Pancreas (tissue), 10 donors: ENCODE results near the gene RBM20. TPM values are rescaled to one million over a fixed set of nuclear protein-coding genes. Genes with fewer than 3 reads are reported as not detected.

Experiments
- ATAC-seq, 4 donors: fragments of 200-7000 bp; cut with Tn5 transposase; one replicate each; pipeline versions ENCODE4 v1.8.0 to v1.9.1; 2020; ENCODE audit warnings: mild to moderate bottlenecking in 4 of 4, moderate library complexity in 4 of 4
- DNase-seq, 6 donors: peaks; one replicate each; pipeline ENCODE4 v3.0.0-alpha.2; 2020
- FAIRE-seq: peaks from 2 replicates; lab custom pipeline; 2012; peaks lifted over from hg19 to GRCh38; lab: Jason Lieb, UNC
- H3K27ac ChIP-seq, 4 donors: fragments of 200-600 bp; sonication (generic); 1 replicate in 3 of 4; 2 replicates in 1 of 4; pipeline versions ENCODE4 v1.5.0 to v1.8.0; 2020
- H3K27me3 ChIP-seq, 4 donors: fragments of 200-600 bp; one replicate each; pipeline ENCODE4 v1.8.0; 2021
- H3K36me3 ChIP-seq, 3 donors: fragments of 200-600 bp; sonication (generic) in 1 of 3; one replicate each; pipeline versions ENCODE4 v1.5.0 to v1.8.0; 2020 to 2021
- H3K4me1 ChIP-seq, 3 donors: fragments of 200-600 bp; one replicate each; pipeline ENCODE4 v1.8.0; 2021
- H3K4me3 ChIP-seq, 4 donors: fragments of 200-600 bp; sonication (generic) in 2 of 4; one replicate each; pipeline versions ENCODE4 v1.5.0 to v1.8.0; 2020 to 2021
- H3K9me3 ChIP-seq, 4 donors: fragments of 200-600 bp; one replicate each; pipeline ENCODE4 v1.8.0; 2021
- CTCF ChIP-seq, 4 donors: fragments of 200-600 bp; sonication (generic) in 3 of 4; IDR thresholded peaks; one replicate each; pipeline versions ENCODE4 v1.5.0 to v1.8.0; 2021; ENCODE audit warnings: antibody characterized with exemption in 4 of 4
- WGBS, 2 donors: extraction: QIAGEN DNeasy Blood & Tissue Kit; methylation state at CpG; one replicate each; pipeline ENCODE4 v1.1.7; 2013; 5-methylcytosine and 5-hydroxymethylcytosine counted together
- intact Hi-C, 3 donors: fragments of 100-400 bp; cut with DNase I; formaldehyde crosslinking; loops; one replicate each; pipeline versions ENCODE4 v1.11.1 to v1.14.2; 2022
- polyA plus RNA-seq, 2 donors: library from polyadenylated mRNA; stranded (reverse); fragments of 200-250 nt; gene quantifications; one replicate each; pipeline ENCODE4 v1.2.3, GENCODE V29; 2013
- total RNA-seq, 6 donors: library from RNA; stranded (reverse); fragmentation: NEBNext Ultra II Directional in 4 of 6; extraction: Animal tissue kit (Norgen Biotek cat#: 25700) in 4 of 6; gene quantifications; one replicate each; pipeline versions ENCODE4 v1.2.1 to v1.2.4, GENCODE V29; 2021 to 2023
- donor health status: healthy with polysubstance abuse.
- donor health status: DM: no; HTN: no; CAD: no; lungs with moderate emphysema.
- donor health status: DM: no; HTN: no; CAD: no.
- donor health status: control.
- donor health status: control.
- donor health status: Bipolar disorder and iron deficiency.
- donor health status: DM: yes; HTN: yes; CAD: no.
- donor health status: DM: no; HTN: no; CAD: no.
- donor health status: DM: no; HTN: no; CAD: no.
- donor health status: DM: yes; HTN: yes; CAD: no.

RBM20 gene
- total and polyA plus RNA-seq, 8 donors = 0.79 to 23.6 (median 3.7) TPM

DNA sequence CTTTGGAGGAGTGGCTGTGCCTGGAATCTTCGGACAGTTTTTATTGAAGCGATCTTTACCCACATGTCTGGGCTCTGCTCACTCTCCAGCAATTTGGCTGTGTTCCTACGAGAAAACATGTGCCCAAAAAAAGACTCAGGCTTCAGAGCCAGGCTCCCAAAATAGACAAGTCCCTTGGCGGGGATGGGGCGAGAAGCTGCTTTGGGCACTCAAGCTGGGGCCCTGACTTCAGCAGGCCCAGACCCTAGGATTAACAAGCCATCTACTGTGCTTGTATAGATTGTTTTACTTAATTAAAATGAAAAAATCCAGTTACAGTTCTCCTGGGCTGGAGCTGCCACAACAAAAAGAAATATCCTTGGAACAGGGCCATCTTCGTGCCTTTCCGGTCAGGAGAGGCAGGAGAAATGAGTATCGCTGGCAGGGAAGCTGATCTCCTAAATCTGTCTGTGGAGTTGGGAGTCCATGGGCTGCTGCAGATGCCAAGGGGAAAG, 176.2 kb downstream of the RBM20 start:
- DNase-seq = no peak
- no peak for FAIRE-seq
- H3K4me3 ChIP-seq = no peak overlapping the region
- no peaks in the 10 kb centered on the region for H3K9me3 ChIP-seq
- 15 to 16% methylated on average over 8 of the region's 8 CpGs for WGBS, 2 donors
- peak in 2 of 4 donors; percentile 1 to 6 for ATAC-seq
- H3K27ac ChIP-seq = peak overlapping the region in 3 of 4 donors; percentile 19 to 81 (median 77)
- peaks cover 32 to 63% (median 55%) of the 10 kb centered on the region in 3 donors for H3K4me1 ChIP-seq
- TF ChIP-seq CTCF (IDR thresholded peaks at IDR 0.05) = no peak
- no peaks in the 10 kb centered on the region for H3K27me3 ChIP-seq
- intact Hi-C loops = no loop called here
- no peaks in the 10 kb centered on the region for H3K36me3 ChIP-seq

GRCh38 chr10:110821508-110821907, 177.4 kb downstream of the RBM20 start:
- Histone ChIP-seq H3K9me3 (no peaks in the 10 kb centered on the region), H3K27ac (peak overlapping the region in 1 of 4 donors; percentile 65), H3K36me3 (no peaks in the 10 kb centered on the region), H3K4me3 (no peak overlapping the region), H3K27me3 (no peaks in the 10 kb centered on the region), H3K4me1 (peaks cover 32 to 63% (median 55%) of the 10 kb centered on the region in 3 donors)
- intact Hi-C loops = no loop called here
- FAIRE-seq (no peak), DNase-seq (no peak), ATAC-seq (no peak)
- 88 to 93% methylated on average over 7 of the region's 7 CpGs for WGBS, 2 donors
- no peak for TF ChIP-seq CTCF (IDR thresholded peaks at IDR 0.05)

DNA sequence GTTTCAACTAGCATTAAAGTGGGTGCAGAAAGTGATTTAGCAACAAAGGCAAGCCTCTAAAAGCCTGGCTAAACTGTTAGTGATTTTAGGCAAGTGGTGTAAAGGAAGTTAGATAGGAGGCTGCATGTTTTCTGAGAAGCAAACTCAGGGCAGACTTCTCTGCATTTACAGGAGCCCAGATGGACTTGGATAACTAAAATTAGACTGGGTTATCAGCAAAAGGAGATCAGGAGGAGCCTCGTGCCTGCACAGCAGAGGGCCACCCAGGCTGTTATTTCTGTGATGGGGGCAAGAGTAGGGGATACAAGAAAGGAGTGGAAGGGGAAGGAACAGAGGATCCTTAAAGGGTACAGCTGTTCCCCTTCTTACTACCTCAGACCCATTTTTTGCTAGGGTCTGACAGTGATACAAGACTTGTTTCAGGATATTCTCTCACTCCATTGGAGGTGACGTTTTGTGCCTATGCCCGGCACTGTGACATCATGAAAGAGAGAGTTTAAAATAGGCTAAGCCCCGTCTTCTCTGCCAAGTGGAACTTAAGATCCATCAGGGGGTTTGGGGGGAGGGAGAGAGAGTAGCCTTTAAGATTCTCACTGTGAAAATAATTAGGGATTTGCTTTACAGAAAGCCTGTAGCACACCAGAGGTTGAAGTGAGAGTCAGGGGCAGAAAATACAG, 178.0 kb downstream of the RBM20 start:
- H3K36me3 ChIP-seq = no peaks in the 10 kb centered on the region
- TF ChIP-seq CTCF (IDR thresholded peaks at IDR 0.05) = no peak
- no peaks in the 10 kb centered on the region for H3K9me3 ChIP-seq
- ATAC-seq = no peak
- peaks cover 32 to 63% (median 55%) of the 10 kb centered on the region in 3 donors for H3K4me1 ChIP-seq
- intact Hi-C loops = no loop called here
- DNase-seq = no peak
- WGBS, 2 donors = 29 to 32% methylated on average over 4 of the region's 4 CpGs
- no peak overlapping the region for H3K4me3 ChIP-seq
- peak overlapping the region in 3 of 4 donors; percentile 36 to 65 (median 60) for H3K27ac ChIP-seq
- no peak for FAIRE-seq
- no peaks in the 10 kb centered on the region for H3K27me3 ChIP-seq

DNA sequence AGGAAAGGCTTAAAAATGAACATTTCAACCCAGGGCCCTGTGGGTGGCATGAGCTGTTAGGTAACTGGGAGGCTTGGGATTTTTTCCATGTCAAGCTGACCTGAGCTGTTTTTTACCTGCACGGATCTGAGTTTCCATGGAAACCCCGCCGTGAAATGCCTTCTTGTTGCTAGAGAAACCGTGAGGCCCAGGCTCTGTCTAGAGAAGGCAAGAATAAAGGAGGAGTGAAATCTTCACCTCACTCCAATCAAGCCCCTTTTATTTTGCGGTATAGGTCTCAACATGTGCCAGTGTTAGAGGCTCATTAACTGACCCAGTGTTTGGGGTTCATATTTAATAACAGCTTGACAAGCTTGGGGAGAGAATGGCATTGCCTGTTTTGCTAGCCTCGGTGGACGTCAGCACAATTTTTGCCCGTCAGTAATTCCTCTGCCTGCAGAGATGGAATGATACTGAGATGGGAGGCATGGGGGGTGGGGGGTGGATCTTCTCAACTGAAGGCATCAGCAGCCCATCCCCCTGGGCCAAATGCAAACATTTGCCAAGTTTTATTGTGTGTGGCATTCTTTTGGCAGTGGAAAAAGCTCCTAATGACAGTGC, 178.7 kb downstream of the RBM20 start:
- H3K4me1 ChIP-seq = peaks cover 32 to 58% (median 55%) of the 10 kb centered on the region in 3 donors
- no peak for FAIRE-seq

More for the DNA sequence above, 178.7 kb downstream of the RBM20 start:
- peak; percentile 52 to 65 (median 60) for ATAC-seq
- no peaks in the 10 kb centered on the region for H3K9me3 ChIP-seq
- no peaks in the 10 kb centered on the region for H3K27me3 ChIP-seq
- TF ChIP-seq CTCF (IDR thresholded peaks at IDR 0.05) = no peak
- H3K4me3 ChIP-seq = no peak overlapping the region
- intact Hi-C loops = no loop called here
- peak in 3 of 6 donors; percentile 55 to 79 (median 68) for DNase-seq
- 34 to 36% methylated on average over 8 of the region's 8 CpGs for WGBS, 2 donors
- no peaks in the 10 kb centered on the region for H3K36me3 ChIP-seq
- peak overlapping the region in 3 of 4 donors; percentile 36 to 65 (median 60) for H3K27ac ChIP-seq
